A673 (cell line): ENCODE results near the gene NDOR1.

Source experiments
- EZH2 ChIP-seq: fragments of 200-600 bp; sonication (generic); IDR thresholded peaks from 2 replicates; pipeline ENCODE4 v1.6.1; 2017; ENCODE audit warnings: borderline replicate concordance, low read depth, mild to moderate bottlenecking, mixed read lengths, antibody characterized with exemption, low read length; ENCODE audit not compliant: poor library complexity, severe bottlenecking
- TF ChIP-seq, protein P1 (sequence below): fragments of 300-800, 200-600 bp; sonication (generic); conservative IDR thresholded peaks from 2 replicates; pipeline ENCODE4 v1.5.1; 2017; ENCODE audit warnings: low read depth, mild to moderate bottlenecking, antibody characterized with exemption, low read length, moderate library complexity, mixed read lengths

DNA sequence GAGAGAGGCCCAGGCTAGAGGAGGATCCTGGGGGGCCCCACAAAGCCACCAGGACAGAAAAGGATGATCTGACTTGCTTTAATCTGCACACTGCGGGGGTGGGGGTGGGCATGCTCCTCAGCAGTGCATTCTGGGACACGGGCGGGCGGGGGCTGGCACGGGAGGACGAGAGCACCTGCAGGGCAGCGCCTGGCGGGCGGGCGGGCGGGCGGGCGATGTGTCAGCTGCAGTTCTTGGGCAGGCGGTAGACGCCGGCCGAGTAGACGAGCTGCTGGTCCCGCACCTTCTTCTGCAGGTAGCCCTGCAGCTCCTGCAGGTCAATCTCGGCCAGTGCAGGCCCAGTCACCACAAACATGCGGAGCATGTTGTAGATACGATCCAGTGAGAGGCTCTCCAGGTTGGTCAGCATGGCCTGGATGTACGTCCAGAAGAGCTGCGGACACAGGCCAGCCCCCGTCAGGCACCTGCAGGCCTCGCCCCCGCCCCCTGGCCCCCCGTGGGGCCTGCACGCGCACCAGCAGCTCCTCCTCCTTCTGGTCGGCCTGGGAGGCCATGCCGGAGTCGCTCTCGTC is 30.7 kb upstream of the NDOR1 start:
- TF ChIP-seq EZH2 = no peak
- TF ChIP-seq, protein P1, sequence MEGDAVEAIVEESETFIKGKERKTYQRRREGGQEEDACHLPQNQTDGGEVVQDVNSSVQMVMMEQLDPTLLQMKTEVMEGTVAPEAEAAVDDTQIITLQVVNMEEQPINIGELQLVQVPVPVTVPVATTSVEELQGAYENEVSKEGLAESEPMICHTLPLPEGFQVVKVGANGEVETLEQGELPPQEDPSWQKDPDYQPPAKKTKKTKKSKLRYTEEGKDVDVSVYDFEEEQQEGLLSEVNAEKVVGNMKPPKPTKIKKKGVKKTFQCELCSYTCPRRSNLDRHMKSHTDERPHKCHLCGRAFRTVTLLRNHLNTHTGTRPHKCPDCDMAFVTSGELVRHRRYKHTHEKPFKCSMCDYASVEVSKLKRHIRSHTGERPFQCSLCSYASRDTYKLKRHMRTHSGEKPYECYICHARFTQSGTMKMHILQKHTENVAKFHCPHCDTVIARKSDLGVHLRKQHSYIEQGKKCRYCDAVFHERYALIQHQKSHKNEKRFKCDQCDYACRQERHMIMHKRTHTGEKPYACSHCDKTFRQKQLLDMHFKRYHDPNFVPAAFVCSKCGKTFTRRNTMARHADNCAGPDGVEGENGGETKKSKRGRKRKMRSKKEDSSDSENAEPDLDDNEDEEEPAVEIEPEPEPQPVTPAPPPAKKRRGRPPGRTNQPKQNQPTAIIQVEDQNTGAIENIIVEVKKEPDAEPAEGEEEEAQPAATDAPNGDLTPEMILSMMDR = no peak
